ENCODE measurements around the gene COL19A1. TPM values are rescaled to one million over a fixed set of nuclear protein-coding genes. Genes with fewer than 3 reads are reported as not detected.

COL19A1 gene
- polyA plus RNA-seq, 1 of the 3 experiments (the other 2 are of a cell fraction) = 0.15 TPM

GRCh38 chr6:70184723-70185122 is 318.4 kb downstream of the COL19A1 start:
- Histone ChIP-seq H3K9me3 (no peaks in the 10 kb centered on the region), H3K4me2 (no peak overlapping the region), H3K4me3 (ENCODE audit: low read depth in 2 of 2, low read length in 1 of 2) (no peak overlapping the region), H3K9me2 (no peaks in the 10 kb centered on the region), H3K9ac (no peak overlapping the region), H2AFZ (ENCODE audit: low read depth) (no peak overlapping the region), H3K36me3 (replicated peaks in 1 of 2; ENCODE audit: control insufficient read depth in 1 of 2, insufficient read depth in 2 of 2, low read length in 1 of 2) (no peaks in the 10 kb centered on the region), H3K27me3 (ENCODE audit: insufficient read depth) (no peaks in the 10 kb centered on the region), H4K20me1 (ENCODE audit: insufficient read depth) (no peaks in the 10 kb centered on the region), H3K79me2 (ENCODE audit: insufficient read depth) (no peaks in the 10 kb centered on the region), H3K4me1 (ENCODE audit: control insufficient read depth in 1 of 2, insufficient read depth in 2 of 2, low read depth in 1 of 2, low read length in 1 of 2) (0 out of 4 replicates have a peak, but pooled peaks cover 0 to 4% of the 10 kb centered on the region in 2 experiments), H3K27ac (ENCODE audit: low read depth in 2 of 2, low read length in 1 of 2) (no peak overlapping the region), H3F3A (replicated peaks; ENCODE audit: insufficient read depth) (no peaks in the 10 kb centered on the region)
- TF ChIP-seq EZH2phosphoT487 (IDR thresholded peaks at IDR 0.05; ENCODE audit: borderline replicate concordance, low read depth) (no peak), MXI1 (IDR thresholded peaks at IDR 0.05; ENCODE audit: low read depth, low read length) (no peak), MEF2A (IDR thresholded peaks at IDR 0.05; ENCODE audit: borderline replicate concordance, low read depth) (no peak), YY1 (IDR thresholded peaks at IDR 0.05; ENCODE audit: low read depth) (no peak), PBX3 (IDR thresholded peaks at IDR 0.05) (no peak), RCOR1 (IDR thresholded peaks at IDR 0.05; ENCODE audit: low read length) (no peak), CHD2 (IDR thresholded peaks at IDR 0.05; ENCODE audit: low read length, partially characterized antibody) (no peak), RXRA (IDR thresholded peaks at IDR 0.05; ENCODE audit: borderline replicate concordance, low read depth) (no peak), MAX (IDR thresholded peaks at IDR 0.05; ENCODE audit: low read depth) (no peak), ELF1 (IDR thresholded peaks at IDR 0.05) (no peak), EP300 (IDR thresholded peaks at IDR 0.05; ENCODE audit: borderline replicate concordance in 1 of 2, low read depth in 1 of 2, low read length in 1 of 2) (no peak), NRF1 (IDR thresholded peaks at IDR 0.05; ENCODE audit: low read depth, low read length) (no peak), SMC3 (IDR thresholded peaks at IDR 0.05; ENCODE audit: low read depth, low read length) (no peak), RFX5 (IDR thresholded peaks at IDR 0.05; ENCODE audit: low read length) (no peak)
- 63% methylated on average over 3 of the region's 3 CpGs for WGBS (ENCODE audit: low lambda C conversion rate)
- DNase-seq = no peak
- POLR2A ChIA-PET = no interaction called here
- CTCF ChIA-PET = no interaction called here

GRCh38 chr6:70186461-70186860 is 320.1 kb downstream of the COL19A1 start:
- no peaks in the 10 kb centered on the region for H3K36me3 ChIP-seq (replicated peaks in 1 of 2; ENCODE audit: control insufficient read depth in 1 of 2, insufficient read depth in 2 of 2, low read length in 1 of 2)
- H3K9ac ChIP-seq = no peak overlapping the region
- no peak overlapping the region for H3K4me2 ChIP-seq
- no peaks in the 10 kb centered on the region for H3K9me3 ChIP-seq
- DNase-seq = no peak
- no peaks in the 10 kb centered on the region for H3K79me2 ChIP-seq (ENCODE audit: insufficient read depth)
- H3F3A ChIP-seq (replicated peaks; ENCODE audit: insufficient read depth) = no peaks in the 10 kb centered on the region
- ChIA-PET CTCF (no interaction called here), POLR2A (no interaction called here)
- H3K4me1 ChIP-seq (ENCODE audit: control insufficient read depth in 1 of 2, insufficient read depth in 2 of 2, low read depth in 1 of 2, low read length in 1 of 2) = no peaks in the 10 kb centered on the region
- no peaks in the 10 kb centered on the region for H3K27me3 ChIP-seq (ENCODE audit: insufficient read depth)
- no peak overlapping the region for H2AFZ ChIP-seq (ENCODE audit: low read depth)
- H3K4me3 ChIP-seq (ENCODE audit: low read depth in 2 of 2, low read length in 1 of 2) = no peak overlapping the region
- no peaks in the 10 kb centered on the region for H4K20me1 ChIP-seq (ENCODE audit: insufficient read depth)
- WGBS (ENCODE audit: low lambda C conversion rate) = 64% methylated on average over 1 of the region's 1 CpG
- no peaks in the 10 kb centered on the region for H3K9me2 ChIP-seq
- no peak overlapping the region for H3K27ac ChIP-seq (ENCODE audit: low read depth in 2 of 2, low read length in 1 of 2)
- no peak for TF ChIP-seq SIN3A (IDR thresholded peaks at IDR 0.05; ENCODE audit: borderline replicate concordance, low read depth, low read length)
- TF ChIP-seq GATA2 (CRISPR knock-in tag; IDR thresholded peaks at IDR 0.05) = no peak
- no peak for TF ChIP-seq GABPA (IDR thresholded peaks at IDR 0.05; ENCODE audit: low read depth)
- no peak for TF ChIP-seq TCF12 (IDR thresholded peaks at IDR 0.05)
- TF ChIP-seq EZH2phosphoT487 (IDR thresholded peaks at IDR 0.05; ENCODE audit: borderline replicate concordance, low read depth) = no peak
- no peak for TF ChIP-seq POLR2AphosphoS5 (IDR thresholded peaks at IDR 0.05; ENCODE audit: low read depth, low read length)
- no peak for TF ChIP-seq IRF3 (IDR thresholded peaks at IDR 0.05; ENCODE audit: low read depth, low read length)
- TF ChIP-seq RCOR1 (IDR thresholded peaks at IDR 0.05; ENCODE audit: low read length) = no peak
- no peak for TF ChIP-seq JUND (IDR thresholded peaks at IDR 0.05)
- TF ChIP-seq ZBTB33 (IDR thresholded peaks at IDR 0.05; ENCODE audit: borderline replicate concordance, low read depth) = no peak
- TF ChIP-seq CHD2 (IDR thresholded peaks at IDR 0.05; ENCODE audit: low read length, partially characterized antibody) = no peak
- TF ChIP-seq FOXM1 (IDR thresholded peaks at IDR 0.05; ENCODE audit: low read depth) = no peak
- TF ChIP-seq NFIC (IDR thresholded peaks at IDR 0.05; ENCODE audit: borderline replicate concordance) = no peak
- TF ChIP-seq FOSL2 (IDR thresholded peaks at IDR 0.05; ENCODE audit: borderline replicate concordance, low read depth) = no peak

Measured in SK-N-SH (cell line).